GM18499 (cell line): ENCODE results near the gene CYP27B1.

Source experiments
- ATAC-seq: cut with Tn5 transposase; IDR thresholded peaks from one replicate; pipeline ENCODE4 v1.9.1; 2021; ENCODE audit warnings: moderate number of reproducible peaks; ENCODE audit not compliant: insufficient read depth, unreplicated experiment

CYP27B1 gene

DNA sequence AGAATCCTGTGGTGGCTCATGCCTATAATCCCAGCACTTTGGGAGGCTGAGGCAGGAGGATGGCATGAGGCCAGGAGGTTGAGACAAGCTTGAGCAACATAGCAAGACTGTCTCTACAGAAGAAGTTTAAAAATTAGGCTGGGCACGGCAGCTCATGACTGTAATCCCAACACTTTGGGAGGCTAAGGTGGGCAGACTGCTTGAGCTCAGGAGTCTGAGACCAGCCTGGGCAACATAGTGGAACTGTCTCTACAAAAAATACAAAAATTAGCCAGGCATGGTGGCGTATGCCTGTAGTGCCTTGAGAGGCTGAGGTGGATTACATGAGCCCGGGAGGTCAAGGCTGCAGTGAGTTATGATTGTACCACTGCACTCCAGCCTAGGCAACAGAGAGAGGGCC is 998 bp upstream of the CYP27B1 start:
- ATAC-seq = no peak

DNA sequence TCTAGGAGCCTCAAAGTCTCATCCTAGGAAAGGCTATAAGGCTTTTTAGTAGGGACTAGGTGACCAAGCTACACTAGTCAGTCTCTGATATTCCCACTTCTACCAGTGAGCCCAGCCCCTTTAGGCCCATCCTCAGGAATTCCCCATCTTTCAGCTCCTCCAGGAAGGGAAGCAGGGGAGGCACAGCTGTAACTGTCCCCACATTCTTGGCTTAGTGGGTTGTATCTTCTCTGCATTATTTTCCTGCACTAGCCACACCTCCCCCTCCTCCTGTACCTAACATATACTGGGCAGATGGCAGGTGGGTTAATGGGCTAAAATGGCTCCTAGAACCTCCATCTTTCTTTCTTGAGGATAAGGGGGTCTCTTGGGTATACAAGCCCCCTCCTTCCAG is 424 bp upstream of the CYP27B1 start:
- no peak for ATAC-seq

DNA sequence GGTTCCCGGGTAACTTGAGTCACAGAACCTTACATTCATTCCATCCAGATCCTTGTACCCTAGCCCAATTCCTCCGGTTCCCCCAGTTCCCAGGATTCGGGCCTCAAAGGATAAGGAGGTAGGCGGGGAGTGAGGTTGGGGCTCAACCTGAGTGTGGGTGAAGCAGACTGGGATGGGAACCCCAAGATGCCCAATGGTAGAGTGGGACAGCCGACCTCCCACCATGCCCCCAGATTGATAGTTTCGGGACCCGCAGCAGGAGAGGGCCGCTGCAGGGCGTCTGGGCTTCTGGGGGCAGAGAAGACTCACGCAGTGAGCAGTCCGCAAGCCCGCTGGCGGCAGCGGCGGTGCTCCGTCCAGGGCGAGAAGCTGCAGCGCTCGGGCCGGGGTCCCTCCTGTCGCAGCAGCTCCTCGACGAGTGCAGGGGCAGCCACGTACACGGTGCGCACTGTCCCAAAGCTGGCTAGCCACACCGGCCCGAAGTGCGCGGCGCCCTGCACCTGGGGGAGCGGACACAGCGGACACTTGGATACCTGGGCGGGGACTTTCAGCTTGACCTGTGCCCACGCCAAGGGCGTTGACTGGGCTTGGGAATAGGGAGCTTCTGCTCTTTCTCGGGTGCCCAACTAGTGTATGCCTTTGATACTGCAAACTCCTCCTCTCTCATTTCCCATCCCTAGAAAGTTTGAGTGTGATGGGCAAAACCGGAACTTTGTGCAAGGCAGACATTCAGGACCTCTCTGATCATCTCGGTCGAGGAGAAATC is 997 bp downstream of the CYP27B1 start:
- no peak for ATAC-seq

DNA sequence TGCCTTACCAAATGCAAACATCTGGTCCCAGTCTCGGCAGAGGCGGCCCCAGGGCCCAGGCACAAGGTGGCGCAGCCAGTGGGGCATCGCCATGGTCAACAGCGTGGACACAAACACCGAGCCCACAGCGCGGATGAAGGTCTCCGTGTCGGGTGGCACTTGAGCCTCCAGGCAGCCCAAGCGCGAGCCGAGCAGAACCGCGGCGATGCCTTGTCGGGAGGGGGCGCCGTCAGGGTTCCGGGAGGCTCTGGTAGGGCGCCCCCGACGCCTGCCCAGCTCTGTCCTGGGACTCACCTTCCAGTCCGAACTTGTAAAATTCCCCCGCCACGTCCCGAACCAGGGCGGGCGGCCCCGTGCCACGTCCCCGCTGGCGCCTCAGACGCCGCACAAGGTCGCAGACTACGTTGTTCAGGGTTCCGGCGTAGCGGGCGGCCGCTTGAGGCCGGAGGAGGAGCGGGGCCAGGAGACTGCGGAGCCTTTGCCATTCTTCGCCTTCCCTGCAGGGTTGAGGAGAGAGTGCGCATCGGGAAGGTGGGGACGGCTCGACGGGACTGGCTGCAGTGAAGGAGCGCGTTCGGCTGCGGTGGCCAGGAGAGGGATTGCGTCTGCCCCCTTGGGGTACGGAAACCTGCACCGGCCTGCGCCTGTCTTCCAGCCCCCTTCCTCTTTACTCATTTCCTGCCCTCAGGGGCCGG is 1.7 kb downstream of the CYP27B1 start:
- no peak for ATAC-seq

DNA sequence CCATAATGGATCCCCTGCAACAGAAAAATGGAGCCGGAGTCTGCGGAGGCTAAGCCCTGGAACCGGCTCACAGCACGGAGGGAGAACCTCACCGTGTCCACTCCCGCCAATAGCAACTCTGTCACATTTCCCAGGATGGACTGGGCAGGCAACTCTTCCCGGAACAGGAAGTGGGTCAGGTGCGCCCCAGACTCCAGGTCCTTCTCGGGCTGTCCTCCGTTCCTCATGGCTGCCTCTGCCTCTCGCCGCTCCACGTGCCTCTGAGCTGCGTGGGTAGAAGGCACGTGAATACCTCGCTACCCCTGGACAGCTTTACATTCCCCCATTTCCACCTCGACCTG is 2.2 kb downstream of the CYP27B1 start:
- ATAC-seq = no peak

DNA sequence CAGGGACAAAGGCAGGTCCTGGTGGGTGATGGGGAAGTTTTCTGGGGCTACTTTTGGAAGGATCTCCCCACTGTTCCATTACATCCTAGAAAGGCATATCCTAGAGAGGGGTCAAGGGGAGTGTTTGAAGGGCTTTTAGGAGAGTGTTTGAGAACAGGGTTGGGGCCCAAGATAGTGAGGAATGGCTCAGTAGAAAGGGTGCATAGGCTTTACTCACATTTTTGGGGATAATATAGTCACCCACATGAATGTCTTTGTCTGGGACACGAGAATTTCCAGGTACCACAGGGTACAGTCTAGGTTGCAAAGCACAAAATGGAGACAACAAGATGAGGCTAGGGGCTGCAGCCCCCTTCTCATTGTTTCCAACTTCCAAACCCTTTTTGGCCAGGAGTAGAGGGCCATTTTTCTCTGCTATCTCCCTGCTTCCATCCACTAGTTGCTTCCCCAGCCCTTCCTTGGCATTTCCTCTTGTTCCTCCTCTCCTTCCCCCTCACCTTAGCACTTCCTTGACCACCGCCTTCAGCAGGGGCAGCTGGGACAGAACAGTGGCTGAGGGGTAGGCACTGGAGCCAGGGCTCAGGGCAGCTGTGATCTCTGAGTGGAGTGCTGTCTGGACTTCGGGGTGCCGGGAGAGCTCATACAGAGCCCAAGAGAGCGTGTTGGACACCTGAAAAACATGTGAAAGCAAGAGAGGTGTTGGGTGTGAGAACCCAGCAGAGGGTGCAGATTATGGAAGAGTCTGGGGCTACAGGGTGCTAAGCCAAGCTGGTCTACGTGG is 2.8 kb downstream of the CYP27B1 start:
- no peak for ATAC-seq

DNA sequence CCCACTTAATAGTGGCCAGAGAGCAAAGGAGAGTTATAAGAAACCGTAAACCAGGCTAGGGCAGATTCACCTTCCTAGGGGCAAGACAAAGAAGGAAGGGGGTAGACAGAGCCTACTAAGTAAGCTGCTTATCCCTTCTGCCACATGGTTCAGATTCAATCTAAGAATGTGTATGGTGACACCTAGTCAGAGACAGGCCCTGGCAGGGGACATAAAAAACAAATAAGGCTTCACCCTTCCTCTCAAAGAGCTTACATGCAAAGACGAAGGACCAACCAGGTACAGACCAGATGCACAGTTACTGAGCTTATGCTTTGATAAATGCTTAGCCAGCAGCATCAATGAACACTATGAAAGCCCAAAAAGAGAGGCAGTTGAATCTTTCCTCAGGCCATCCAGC is 4.4 kb downstream of the CYP27B1 start:
- ATAC-seq = no peak

DNA sequence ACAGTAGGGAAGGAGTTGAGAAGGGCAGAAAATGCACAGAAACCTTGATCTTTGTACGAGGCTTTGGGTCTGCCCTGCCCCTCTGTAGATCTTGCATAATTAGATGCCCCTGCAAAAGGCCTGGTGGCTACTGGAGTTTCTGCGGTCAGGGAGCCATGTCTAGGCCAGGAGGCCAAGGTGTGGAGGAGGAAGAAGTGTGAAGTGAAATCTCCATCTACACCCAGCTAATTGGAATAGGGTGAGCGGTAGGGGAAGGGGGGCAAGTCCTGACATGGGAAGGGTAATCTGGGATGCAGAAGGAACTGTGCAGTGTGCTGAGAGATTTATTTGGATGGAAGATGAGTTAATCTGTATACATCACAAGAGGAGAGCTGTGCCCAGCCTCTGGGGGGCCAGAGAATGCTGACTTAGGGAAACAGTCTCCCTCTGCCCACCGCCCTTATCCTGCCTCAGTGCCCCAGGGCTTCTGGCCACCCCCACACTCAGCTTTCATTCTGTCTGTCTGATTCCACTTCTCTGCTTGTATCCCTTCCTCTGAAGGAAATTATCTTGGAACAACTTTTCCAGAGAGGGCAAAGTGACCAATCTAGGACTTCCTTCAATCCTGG is 5.4 kb downstream of the CYP27B1 start:
- ATAC-seq = no peak

DNA sequence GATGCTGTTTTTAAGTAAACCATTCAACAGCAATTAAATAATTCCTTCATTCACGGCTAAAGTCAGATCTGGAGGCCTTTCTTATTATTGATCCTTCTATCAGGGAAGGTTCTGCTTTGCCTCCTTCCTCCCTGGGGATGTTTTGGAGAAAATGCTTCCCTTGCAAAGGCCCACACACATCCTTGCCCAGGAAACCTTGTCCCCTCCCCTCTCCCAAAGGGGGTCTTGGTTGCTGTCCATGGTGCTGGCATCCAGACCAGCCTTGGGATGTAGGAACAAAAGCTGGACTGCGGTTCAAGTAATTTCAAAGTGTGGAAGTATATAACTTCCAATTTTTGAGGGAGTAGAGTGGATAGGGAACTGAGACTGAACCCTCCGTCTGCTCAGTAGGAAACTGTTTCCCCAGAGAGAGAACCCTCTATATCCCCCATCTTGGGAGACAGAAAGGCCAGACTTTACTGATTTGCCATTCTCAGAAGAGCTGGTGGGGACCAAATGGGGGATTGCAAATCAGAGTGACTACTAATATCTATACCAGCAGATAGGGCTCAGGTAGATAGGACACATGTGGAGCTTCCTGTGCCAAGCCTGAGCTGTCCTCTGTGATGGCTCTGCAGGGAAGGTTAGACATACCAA is 6.4 kb downstream of the CYP27B1 start:
- ATAC-seq = no peak

DNA sequence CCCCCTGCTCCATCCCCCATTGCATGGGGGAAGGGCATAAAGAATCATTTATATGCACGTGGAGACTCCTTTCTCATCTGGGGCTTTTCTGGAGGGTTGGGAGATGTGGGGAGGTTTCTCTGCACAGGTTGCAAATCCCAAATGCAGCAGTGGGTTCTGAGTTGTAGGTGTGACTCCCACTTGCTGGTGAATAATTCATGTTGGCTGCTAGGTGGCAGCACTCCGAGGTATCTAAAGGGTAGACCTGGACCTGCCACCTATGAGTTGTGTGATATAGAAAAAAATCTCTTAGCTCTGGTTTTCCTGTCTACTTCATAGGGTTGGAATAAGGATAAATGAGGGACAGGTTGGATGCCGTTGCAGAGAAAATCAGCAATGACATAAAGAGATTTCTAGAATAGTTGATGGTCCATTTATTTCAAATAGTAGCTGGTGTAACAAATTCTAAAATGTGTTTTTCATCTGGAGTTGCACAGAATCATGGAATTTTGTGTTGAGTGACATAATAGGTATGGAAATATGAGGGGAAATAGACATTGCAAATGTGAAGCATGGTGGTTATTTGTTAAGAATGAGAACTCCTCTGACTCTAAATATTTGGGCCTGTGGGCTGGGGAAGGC is 7.4 kb downstream of the CYP27B1 start:
- ATAC-seq = no peak

DNA sequence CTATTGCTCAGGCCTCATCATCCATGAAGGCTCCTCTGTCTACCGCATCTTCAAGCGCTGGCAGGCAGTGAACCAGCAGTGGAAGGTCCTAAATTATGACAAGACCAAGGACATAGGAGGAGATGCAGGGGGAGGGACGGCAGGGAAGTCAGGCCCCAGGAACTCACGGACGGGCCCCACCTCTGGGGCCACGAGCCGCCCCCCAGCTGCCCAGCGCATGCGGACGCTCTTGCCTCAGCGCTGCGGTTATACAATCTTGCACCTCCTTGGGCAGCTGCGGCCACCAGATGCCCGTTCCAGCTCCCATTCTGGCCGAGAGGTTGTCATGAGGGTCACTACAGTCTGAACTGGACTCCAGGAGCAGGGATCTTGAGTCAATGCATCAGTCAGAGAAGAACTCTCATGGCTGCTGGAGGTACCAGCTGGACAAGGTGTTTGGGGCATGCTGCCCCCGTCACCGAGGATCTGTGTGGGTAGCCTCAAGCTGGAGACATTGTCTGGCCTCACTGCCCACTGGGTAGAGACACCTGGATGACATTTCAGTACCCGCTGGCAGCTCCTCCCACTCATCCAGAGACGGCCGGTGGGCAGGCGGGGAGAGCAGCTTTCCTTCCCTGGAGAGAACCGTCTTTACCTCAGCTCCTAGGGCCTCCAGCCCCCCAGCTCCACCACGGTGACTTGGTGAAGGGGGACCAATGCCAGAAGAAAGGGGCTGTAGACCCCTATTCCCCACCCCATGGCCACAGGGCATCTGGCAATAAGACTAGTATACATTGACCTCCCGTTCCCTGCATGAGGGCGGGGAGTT is 8.1 kb downstream of the CYP27B1 start:
- no peak for ATAC-seq

DNA sequence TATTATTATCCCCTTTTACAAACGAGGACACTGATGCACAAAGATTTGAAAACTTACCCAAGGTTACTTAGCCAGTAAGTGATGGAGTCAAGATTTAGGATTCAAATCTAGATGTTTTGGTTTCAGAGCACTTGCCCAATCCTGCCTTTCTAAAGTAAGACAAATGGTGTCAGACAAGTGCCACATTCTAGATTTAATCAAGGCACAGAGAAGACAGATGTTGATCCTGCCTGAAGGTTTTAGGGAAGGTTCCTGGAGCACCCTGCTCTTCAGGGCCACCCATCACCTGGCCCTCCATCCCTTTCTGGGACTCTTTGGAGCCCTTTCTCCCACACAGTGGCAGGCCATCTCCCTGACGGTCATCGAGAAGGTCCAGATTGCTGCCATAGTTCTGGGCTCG is 9.1 kb downstream of the CYP27B1 start:
- no peak for ATAC-seq

DNA sequence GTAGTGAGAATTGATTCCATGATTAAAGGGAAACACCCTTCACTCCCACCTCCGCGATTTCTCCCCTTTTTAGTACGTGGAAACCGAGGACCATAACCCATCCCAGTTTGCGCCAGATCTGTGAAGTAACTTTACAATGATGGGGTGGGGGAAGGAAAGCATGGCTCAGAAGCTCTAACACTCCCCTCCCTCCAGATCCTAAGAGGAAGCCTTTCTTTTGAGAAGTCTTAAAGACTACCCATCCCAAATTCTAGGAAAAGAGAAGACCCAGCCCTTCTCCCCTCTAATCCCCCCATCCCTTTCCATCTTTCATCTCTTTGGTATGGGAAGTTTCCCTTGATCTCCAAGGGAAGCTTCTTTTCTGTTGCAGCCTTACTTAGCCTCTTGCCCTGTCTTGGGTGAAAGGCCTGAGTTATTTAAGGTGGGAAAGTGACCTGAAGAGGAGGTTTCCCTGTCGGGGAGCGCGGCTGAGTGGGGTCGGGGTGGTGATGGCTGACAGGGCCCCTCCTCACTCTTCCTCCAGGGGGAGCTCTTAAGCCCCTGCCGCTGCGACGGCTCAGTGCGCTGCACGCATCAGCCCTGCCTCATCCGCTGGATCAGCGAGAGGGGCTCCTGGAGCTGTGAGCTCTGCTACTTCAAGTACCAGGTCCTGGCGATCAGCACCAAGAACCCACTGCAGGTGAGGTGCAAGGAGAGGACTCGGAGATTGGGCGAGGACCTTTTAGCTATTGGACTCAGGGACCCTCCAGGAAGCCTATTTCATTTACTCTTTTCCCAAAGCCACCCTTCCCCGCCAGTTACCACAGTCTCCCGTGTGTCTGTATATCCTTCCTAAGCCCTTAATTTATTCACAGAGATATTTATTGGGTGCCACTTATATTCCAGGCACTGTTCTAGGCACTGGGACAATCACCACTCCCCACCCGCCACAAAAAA is 10.2 kb downstream of the CYP27B1 start:
- ATAC-seq = no peak

DNA sequence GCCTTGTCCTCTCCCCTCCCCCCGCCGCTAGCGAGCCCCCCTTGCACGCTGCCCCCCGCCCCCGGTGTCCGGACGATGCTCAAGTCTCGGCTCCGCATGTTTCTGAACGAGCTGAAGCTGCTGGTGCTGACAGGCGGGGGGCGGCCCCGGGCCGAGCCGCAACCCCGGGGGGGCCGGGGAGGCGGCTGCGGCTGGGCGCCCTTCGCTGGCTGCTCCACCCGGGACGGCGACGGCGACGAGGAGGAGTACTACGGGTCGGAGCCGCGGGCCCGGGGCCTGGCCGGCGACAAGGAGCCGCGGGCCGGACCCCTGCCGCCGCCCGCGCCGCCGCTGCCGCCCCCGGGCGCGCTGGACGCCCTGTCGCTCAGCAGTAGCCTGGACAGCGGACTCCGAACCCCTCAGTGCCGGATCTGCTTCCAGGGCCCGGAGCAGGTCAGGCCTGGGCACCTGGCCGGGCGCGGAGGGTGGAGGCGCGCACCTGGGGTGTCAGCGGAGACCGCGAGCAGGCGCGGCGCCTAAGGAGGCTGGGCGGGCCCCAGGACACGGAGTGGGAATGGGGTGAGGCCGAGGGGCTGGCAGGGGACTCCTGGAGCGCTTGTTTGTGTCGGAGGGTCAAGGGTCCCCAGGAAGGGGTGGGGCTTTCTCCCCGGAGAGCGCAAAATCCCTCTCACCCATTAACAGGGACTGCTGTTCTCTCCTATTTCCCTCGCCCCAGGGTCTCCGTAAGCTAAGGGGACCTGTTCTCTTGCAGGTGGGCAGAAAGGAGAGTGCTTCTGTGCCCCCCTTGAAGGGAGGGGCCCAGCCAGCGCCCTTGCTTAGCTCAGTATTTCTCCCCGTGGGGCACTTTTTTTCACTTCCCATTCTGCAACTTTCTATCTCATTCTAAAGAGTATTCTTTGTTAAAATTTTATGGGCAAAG is 11.2 kb downstream of the CYP27B1 start:
- no peak for ATAC-seq

DNA sequence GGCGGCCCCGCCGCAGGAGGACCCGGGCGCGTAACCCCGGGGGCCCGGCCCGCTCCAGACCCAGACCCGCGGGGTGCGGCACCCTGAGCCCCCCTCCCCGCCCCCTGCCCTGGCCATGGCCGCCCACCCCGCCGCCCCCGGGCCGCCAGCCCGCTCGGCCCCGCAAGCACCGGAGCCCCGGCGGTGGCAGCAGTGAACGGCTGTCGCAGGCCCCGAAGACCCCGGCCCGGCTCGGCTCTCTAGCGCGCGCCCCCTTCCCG is 11.8 kb downstream of the CYP27B1 start:
- ATAC-seq = no peak

DNA sequence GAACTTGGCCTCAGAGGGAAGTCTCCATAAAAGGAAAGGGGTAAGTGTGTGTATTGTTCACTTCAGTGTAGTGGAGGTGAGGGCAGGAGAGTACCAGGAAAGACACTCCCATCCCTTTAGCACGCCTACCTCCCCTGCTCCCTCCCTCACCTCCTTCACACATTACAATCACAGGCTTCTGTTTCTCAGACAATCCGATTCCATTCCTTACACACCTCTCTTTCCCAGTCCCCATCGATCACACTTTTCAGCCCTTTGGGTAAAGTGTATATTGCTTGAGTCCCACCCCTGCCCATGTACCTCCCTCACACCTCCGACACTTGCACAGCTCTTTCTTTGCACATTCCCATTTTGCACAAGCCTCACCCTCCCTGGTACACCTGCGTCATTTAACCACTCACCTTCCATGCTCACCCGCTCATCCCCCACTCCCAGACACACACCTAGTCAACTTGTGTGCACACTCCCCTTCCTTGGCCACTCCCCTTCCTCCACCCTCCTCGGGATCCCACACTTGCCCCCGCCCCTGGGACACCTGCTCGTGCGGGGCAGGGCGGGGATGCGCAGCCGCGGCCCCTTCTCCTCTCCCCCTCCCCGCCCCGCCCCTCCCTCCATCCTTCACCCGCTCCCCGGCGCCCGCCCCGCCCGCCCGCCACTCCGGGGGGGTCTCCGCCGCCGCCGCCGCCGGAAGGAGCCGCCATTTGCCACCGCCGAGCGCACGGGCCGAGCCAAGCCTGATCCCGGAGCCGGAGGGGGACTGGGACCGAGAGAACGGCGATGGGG is 12.3 kb downstream of the CYP27B1 start, which contains the start of gene MARCHF9:
TSS of gene MARCHF9 (plus strand) at position 693 of the 783 bp plus-strand sequence. CDS start 426 bp downstream, outside the sequence.
- no peak for ATAC-seq
